ENCODE data around the gene PXDN. TPM values are rescaled to one million over a fixed set of nuclear protein-coding genes. Genes with fewer than 3 reads are reported as not detected.
A peak's percentile ranks its signal among the peaks of the same experiment; 100 is the strongest.

Gene PXDN
- total RNA-seq, 4 donors from 2014 or later: 26.6 to 254 (median 59.8) TPM

GRCh38 chr2:1601471-1602277, 142.6 kb downstream of the PXDN start:
- H3K27ac ChIP-seq: peak overlapping the region in 1 of 2 donors; percentile 23
- H3K4me1 ChIP-seq: no peaks in the 10 kb centered on the region
- no peaks in the 10 kb centered on the region for H3K36me3 ChIP-seq
- intact Hi-C loops (cut with DNase I; ENCODE audit: low total_unique reads): no loop called here
- no peak overlapping the region for H3K4me3 ChIP-seq
- H3K27me3 ChIP-seq: no peaks in the 10 kb centered on the region
- DNase-seq: no peak
- TF ChIP-seq POLR2A (IDR thresholded peaks at IDR 0.05): no peak
- TF ChIP-seq CTCF (IDR thresholded peaks at IDR 0.05): no peak
- no peaks in the 10 kb centered on the region for H3K9me3 ChIP-seq

- H3K27me3 ChIP-seq: no peaks in the 10 kb centered on the region
- intact Hi-C loops (cut with DNase I; ENCODE audit: low total_unique reads): no loop called here
- TF ChIP-seq POLR2A (IDR thresholded peaks at IDR 0.05) (no peak), CTCF (IDR thresholded peaks at IDR 0.05) (no peak)
- H3K36me3 ChIP-seq: no peaks in the 10 kb centered on the region
- no peaks in the 10 kb centered on the region for H3K9me3 ChIP-seq
- peak overlapping the region in 1 of 2 donors; percentile 23 for H3K27ac ChIP-seq
- H3K4me3 ChIP-seq: no peak overlapping the region
- DNase-seq: no peak
- H3K4me1 ChIP-seq: no peaks in the 10 kb centered on the region
Measured at GRCh38 chr2:1601067-1601412, 143.3 kb downstream of the PXDN start.

GRCh38 chr2:1600191-1601066, 143.9 kb downstream of the PXDN start:
- intact Hi-C loops (cut with DNase I; ENCODE audit: low total_unique reads): no loop called here
- no peaks in the 10 kb centered on the region for H3K27me3 ChIP-seq
- no peak for DNase-seq
- H3K4me3 ChIP-seq: no peak overlapping the region
- H3K36me3 ChIP-seq: no peaks in the 10 kb centered on the region
- H3K9me3 ChIP-seq: no peaks in the 10 kb centered on the region
- no peak for TF ChIP-seq POLR2A (IDR thresholded peaks at IDR 0.05)
- no peak for TF ChIP-seq CTCF (IDR thresholded peaks at IDR 0.05)
- H3K27ac ChIP-seq: peak overlapping the region in 1 of 2 donors; percentile 23
- no peaks in the 10 kb centered on the region for H3K4me1 ChIP-seq

GRCh38 chr2:1599301-1600085, 144.8 kb downstream of the PXDN start:
- no peak for TF ChIP-seq POLR2A (IDR thresholded peaks at IDR 0.05)
- no peak for TF ChIP-seq CTCF (IDR thresholded peaks at IDR 0.05)
- H3K36me3 ChIP-seq: no peaks in the 10 kb centered on the region
- intact Hi-C loops (cut with DNase I; ENCODE audit: low total_unique reads): loop anchor here (10.0 kb wide), 1 partner anchor 145 kb away; the partner anchor contains the start of gene PXDN
- no peaks in the 10 kb centered on the region for H3K27me3 ChIP-seq
- no peak overlapping the region for H3K4me3 ChIP-seq
- no peak for DNase-seq
- no peak overlapping the region for H3K27ac ChIP-seq
- no peaks in the 10 kb centered on the region for H3K9me3 ChIP-seq
- H3K4me1 ChIP-seq: no peaks in the 10 kb centered on the region
